Gastrocnemius medialis (tissue), 4 donors: ENCODE measurements around the gene RAB14. TPM values are rescaled to one million over a fixed set of nuclear protein-coding genes. Genes with fewer than 3 reads are reported as not detected.
A peak's percentile ranks its signal among the peaks of the same experiment; 100 is the strongest.

ENCODE experiments used
- ATAC-seq, 2 donors: fragments of 150-250 bp; one replicate each; pipeline ENCODE4 v1.9.1; 2016
- DNase-seq, 2 donors: peaks; one replicate each; pipeline ENCODE4 v3.0.0-alpha.2; 2019
- H3K27ac ChIP-seq, 4 donors: fragments of 200-600 bp; sonication (generic); 1 replicate in 1 of 4; 2 replicates in 3 of 4; pipeline ENCODE4 v1.5.1; 2016 to 2018; ENCODE audit warnings: mild to moderate bottlenecking in 2 of 4, moderate library complexity in 1 of 4
- H3K27me3 ChIP-seq, 3 donors: fragments of 200-600 bp; sonication (generic) in 2 of 3; 1 replicate in 1 of 3; 2 replicates in 2 of 3; pipeline versions ENCODE4 v1.5.1 to v1.6.0; 2016 to 2019; ENCODE audit warnings: mild to moderate bottlenecking in 1 of 3, moderate library complexity in 1 of 3
- H3K36me3 ChIP-seq, 2 donors: fragments of 200-600 bp; sonication (generic) in 1 of 2; one replicate each; pipeline ENCODE4 v1.5.1; 2017 to 2018
- H3K4me1 ChIP-seq, 2 donors: fragments of 200-600 bp; sonication (generic) in 1 of 2; one replicate each; pipeline ENCODE4 v1.5.1; 2016 to 2017; ENCODE audit warnings: mild to moderate bottlenecking in 2 of 2
- H3K4me3 ChIP-seq, 4 donors: fragments of 200-600 bp; sonication (generic) in 3 of 4; 1 replicate in 1 of 4; 2 replicates in 3 of 4; pipeline ENCODE4 v1.5.1; 2016 to 2019; ENCODE audit warnings: mild to moderate bottlenecking in 2 of 4
- H3K9me3 ChIP-seq, 3 donors: fragments of 200-600 bp; sonication (generic) in 2 of 3; 1 replicate in 1 of 3; 2 replicates in 2 of 3; pipeline ENCODE4 v1.5.1; 2016 to 2019
- CTCF ChIP-seq, 5 experiments: fragments of 450-650 bp in 3 of 5; fragments of 200-600 bp in 2 of 5; sonication (generic) in 2 of 5; IDR thresholded peaks in 4 of 5; conservative IDR thresholded peaks in 1 of 5; 1 replicate in 4 of 5; 2 replicates in 1 of 5; pipeline ENCODE4 v1.5.1; 2016 to 2019; ENCODE audit warnings: antibody characterized with exemption in 5 of 5, mild to moderate bottlenecking in 3 of 5, moderate library complexity in 3 of 5
- POLR2A ChIP-seq, 2 donors: fragments of 450-650 bp; IDR thresholded peaks; one replicate each; pipeline ENCODE4 v1.6.1; 2017; ENCODE audit warnings: antibody characterized with exemption in 2 of 2, mild to moderate bottlenecking in 2 of 2, moderate library complexity in 2 of 2
- in situ Hi-C, 4 donors: fragments of 200-750 bp; cut with MboI; loops; one replicate each; pipeline versions ENCODE4 v1.15.0 to v1.8.0; 2017; ENCODE audit warnings: low sequenced_read_pairs in 4 of 4
- intact Hi-C: fragments of 100-400 bp; cut with DNase I; formaldehyde crosslinking; loops from one replicate; pipeline ENCODE4 v1.15.1; 2023; ENCODE audit warnings: low total_unique reads
- total RNA-seq, 4 donors: library from RNA; depleted of rRNA; stranded (reverse); fragments of >200 nt; gene quantifications; one replicate each; pipeline versions ENCODE4 v1.1.0 to v1.2.3, GENCODE V29; 2016

The RAB14 gene
- 10 to 100 TPM; 18.7 to 26.8 (median 19.5) TPM for total RNA-seq

GRCh38 chr9:121201738-121202533 is at the start of gene RAB14:
Gene RAB14 (minus strand): TSS chr9:121201869. CDS start chr9:121193412, 8,457 bp downstream.
- intact Hi-C loops (loop anchor here (5.0 kb wide), 2 partner anchors 65 to 80 kb away; partner anchors contain the start of gene GSN), in situ Hi-C loops (loop anchor here in 1 of 4 donors (25.0 kb wide), 1 partner anchor 110 kb away; no protein-coding TSS in a partner anchor)
- Histone ChIP-seq H3K4me3 (peak within 1 kb of the TSS; percentile 67 to 96 (median 90)), H3K9me3 (no peaks in the 10 kb centered on the region), H3K27ac (peak within 1 kb of the TSS; percentile 93 to 98 (median 95)), H3K27me3 (no peaks in the 10 kb centered on the region), H3K4me1 (peaks cover 37 to 41% of the 10 kb centered on the region in 2 donors), H3K36me3 (no peaks in the 10 kb centered on the region)
- DNase-seq = peak; percentile 99 to 100
- peak; percentile 95 to 97 for ATAC-seq
- TF ChIP-seq POLR2A (IDR thresholded peaks at IDR 0.05) (peak; percentile 74 to 78), CTCF (IDR thresholded peaks at IDR 0.05 in 4 of 5, conservative IDR thresholded peaks at IDR 0.05 in 1 of 5) (peak; percentile 7 to 58 (median 52))

GRCh38 chr9:121249563-121249962 is 47.9 kb upstream of the RAB14 start:
- H3K4me3 ChIP-seq = no peak overlapping the region
- intact Hi-C loops (no loop called here), in situ Hi-C loops (no loop called here)
- peaks cover 0 to under 1% (median 0%) of the 10 kb centered on the region in 3 donors for H3K9me3 ChIP-seq
- ATAC-seq (no peak), DNase-seq (no peak)
- no peaks in the 10 kb centered on the region for H3K4me1 ChIP-seq
- H3K27ac ChIP-seq = no peak overlapping the region
- TF ChIP-seq CTCF (IDR thresholded peaks at IDR 0.05 in 4 of 5, conservative IDR thresholded peaks at IDR 0.05 in 1 of 5) (no peak), POLR2A (IDR thresholded peaks at IDR 0.05) (no peak)
- H3K27me3 ChIP-seq = no peaks in the 10 kb centered on the region
- no peaks in the 10 kb centered on the region for H3K36me3 ChIP-seq

GRCh38 chr9:121246821-121247561 is 45.3 kb upstream of the RAB14 start:
- Histone ChIP-seq H3K27me3 (no peaks in the 10 kb centered on the region), H3K4me3 (no peak overlapping the region), H3K4me1 (no peaks in the 10 kb centered on the region), H3K9me3 (peaks cover 0 to 5% (median 0%) of the 10 kb centered on the region in 3 donors), H3K27ac (no peak overlapping the region), H3K36me3 (no peaks in the 10 kb centered on the region)
- peak in 1 of 2 donors; percentile 16 for DNase-seq
- ATAC-seq = no peak
- TF ChIP-seq CTCF (IDR thresholded peaks at IDR 0.05 in 4 of 5, conservative IDR thresholded peaks at IDR 0.05 in 1 of 5) = no peak
- TF ChIP-seq POLR2A (IDR thresholded peaks at IDR 0.05) = no peak
- in situ Hi-C loops (no loop called here), intact Hi-C loops (no loop called here)

GRCh38 chr9:121242959-121243346 is 41.3 kb upstream of the RAB14 start:
- no peaks in the 10 kb centered on the region for H3K36me3 ChIP-seq
- ATAC-seq (no peak), DNase-seq (no peak)
- TF ChIP-seq CTCF (IDR thresholded peaks at IDR 0.05 in 4 of 5, conservative IDR thresholded peaks at IDR 0.05 in 1 of 5) (no peak), POLR2A (IDR thresholded peaks at IDR 0.05) (no peak)
- no peaks in the 10 kb centered on the region for H3K4me1 ChIP-seq
- in situ Hi-C loops (no loop called here), intact Hi-C loops (no loop called here)
- peak overlapping the region in 1 of 4 donors; percentile 32 for H3K27ac ChIP-seq
- no peaks in the 10 kb centered on the region for H3K27me3 ChIP-seq
- H3K9me3 ChIP-seq = peaks cover 0 to 5% (median 0%) of the 10 kb centered on the region in 3 donors
- H3K4me3 ChIP-seq = no peak overlapping the region
